Measurements from ENCODE around the gene ZBTB46.

DNA sequence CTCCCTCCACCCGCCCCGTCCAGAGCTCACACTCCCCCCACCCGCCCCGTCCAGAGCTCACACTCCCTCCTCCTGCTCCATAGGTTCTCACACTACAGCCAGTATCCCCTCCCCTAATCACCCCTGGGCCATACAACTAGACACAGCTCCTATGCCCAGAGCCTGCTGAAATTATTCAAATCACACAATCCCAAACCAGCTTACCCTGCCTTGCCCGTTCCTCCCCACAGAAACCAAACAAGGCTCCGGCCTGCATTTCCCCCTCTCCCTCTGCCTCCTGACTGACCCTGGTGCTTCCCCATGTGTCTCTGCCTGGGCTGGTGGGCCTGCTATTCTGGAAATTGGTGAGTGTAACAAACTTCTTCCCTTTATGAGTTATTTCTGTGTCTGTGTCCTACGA, 72.9 kb downstream of the ZBTB46 start:
- TF ChIP-seq, protein P1, sequence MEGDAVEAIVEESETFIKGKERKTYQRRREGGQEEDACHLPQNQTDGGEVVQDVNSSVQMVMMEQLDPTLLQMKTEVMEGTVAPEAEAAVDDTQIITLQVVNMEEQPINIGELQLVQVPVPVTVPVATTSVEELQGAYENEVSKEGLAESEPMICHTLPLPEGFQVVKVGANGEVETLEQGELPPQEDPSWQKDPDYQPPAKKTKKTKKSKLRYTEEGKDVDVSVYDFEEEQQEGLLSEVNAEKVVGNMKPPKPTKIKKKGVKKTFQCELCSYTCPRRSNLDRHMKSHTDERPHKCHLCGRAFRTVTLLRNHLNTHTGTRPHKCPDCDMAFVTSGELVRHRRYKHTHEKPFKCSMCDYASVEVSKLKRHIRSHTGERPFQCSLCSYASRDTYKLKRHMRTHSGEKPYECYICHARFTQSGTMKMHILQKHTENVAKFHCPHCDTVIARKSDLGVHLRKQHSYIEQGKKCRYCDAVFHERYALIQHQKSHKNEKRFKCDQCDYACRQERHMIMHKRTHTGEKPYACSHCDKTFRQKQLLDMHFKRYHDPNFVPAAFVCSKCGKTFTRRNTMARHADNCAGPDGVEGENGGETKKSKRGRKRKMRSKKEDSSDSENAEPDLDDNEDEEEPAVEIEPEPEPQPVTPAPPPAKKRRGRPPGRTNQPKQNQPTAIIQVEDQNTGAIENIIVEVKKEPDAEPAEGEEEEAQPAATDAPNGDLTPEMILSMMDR (IDR thresholded peaks at IDR 0.05): no peak
- no peak for TF ChIP-seq POLR2A (IDR thresholded peaks at IDR 0.05)
